T-helper 22 cell (primary cell): ENCODE results near the gene SLC25A43.
"Not testable (repeated sequence)": the region's sequence is repeated elsewhere in the genome, so short reads cannot be mapped to it uniquely, and the experiment has no call there.

Experiments used
- DNase-seq: peaks from one replicate; pipeline ENCODE4 v3.0.0-alpha.2; 2020; ENCODE audit warnings: low read depth

SLC25A43 gene

DNA sequence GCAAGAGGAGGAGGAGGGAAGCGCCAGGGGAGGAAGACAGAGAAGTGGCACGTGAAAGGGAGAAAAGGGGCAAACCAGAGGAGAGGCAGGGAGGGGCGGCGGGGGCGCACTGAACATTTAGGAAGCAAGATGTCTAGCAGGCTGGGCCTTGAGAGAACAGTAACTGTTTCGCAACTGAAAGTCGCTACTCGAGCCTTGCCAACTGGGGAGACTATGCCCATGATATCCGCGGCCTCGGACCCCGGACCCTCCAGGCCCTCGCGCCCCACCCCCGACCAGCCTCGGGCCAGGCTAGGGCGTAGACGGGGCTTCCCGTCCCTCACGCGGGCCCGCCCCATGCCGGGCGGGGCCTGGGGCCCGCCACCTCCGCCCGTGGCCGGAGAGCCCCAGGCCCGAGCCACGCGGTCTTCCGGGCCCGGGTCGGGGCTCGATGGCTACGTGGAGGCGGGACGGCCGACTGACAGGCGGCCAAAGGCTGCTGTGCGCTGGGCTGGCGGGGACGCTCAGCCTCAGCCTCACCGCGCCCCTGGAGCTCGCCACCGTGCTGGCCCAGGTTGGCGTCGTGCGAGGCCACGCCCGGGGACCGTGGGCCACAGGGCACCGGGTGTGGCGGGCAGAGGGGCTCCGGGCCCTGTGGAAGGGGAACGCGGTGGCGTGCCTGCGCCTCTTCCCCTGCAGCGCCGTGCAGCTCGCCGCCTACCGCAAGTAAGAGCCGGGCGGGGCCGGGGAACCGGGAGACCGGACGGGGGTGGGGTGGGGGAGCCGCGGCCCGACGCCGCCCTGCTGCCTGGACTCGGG lies at the start of gene SLC25A43:
SLC25A43 (plus strand) TSS at position 363 of the 798 bp plus-strand sequence; CDS start at position 431, 68 bp downstream.
- no peak for DNase-seq

DNA sequence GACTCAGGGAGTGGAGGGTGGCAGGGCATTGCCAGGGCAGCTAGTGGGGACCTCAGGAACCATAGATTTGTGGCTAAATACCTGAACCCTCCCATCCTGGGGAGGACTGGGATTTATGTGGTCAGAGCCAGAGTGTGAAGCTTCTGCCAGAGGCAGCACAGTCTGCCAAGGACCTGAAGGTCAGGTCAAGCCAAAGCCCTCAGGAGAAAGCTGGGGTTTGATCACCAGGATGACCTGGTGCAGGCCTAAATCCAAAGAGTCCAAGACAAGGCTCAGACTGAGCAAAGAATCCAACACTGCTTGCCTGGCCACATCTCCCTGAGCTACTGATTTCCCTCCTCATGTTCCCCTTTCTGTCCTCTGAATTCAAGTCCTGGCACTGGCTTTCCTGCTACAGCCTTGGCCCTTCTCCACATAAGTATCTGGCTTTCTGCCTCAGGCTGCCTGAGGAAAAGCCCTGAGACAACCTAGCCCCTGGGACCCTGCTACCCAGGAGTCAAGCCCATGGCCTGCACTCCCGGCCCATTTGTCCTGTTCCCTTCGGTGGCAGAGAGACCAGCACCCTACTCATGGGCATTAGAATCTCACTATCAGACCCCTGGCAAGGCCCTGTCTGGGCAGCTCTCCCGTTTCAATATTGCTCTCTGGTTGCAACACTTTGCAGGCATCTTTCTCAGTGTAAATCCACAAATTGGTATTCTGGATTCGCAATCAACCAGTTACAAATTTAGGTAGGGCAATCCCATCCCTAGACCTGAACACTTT lies 39.3 kb upstream of the SLC25A43 start:
- DNase-seq, result no peak

DNA sequence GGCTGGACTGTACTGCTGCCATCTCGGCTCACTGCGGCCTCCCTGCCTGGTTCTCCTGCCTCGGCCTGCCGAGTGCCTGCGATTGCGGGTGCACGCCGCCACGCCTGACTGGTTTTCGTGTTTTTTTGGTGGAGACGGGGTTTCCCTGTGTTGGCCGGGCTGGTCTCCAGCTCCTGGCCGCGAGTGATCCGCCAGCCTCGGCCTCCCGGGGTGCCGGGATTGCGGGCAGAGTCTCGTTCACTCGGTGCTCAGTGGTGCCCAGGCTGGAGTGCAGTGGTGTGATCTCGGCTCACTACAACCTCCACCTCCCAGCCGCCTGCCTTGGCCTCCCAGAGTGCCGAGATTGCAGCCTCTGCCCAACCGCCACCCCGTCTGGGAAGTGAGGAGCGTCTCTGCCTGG lies 37.7 kb upstream of the SLC25A43 start:
- DNase-seq, result not testable (repeated sequence)

DNA sequence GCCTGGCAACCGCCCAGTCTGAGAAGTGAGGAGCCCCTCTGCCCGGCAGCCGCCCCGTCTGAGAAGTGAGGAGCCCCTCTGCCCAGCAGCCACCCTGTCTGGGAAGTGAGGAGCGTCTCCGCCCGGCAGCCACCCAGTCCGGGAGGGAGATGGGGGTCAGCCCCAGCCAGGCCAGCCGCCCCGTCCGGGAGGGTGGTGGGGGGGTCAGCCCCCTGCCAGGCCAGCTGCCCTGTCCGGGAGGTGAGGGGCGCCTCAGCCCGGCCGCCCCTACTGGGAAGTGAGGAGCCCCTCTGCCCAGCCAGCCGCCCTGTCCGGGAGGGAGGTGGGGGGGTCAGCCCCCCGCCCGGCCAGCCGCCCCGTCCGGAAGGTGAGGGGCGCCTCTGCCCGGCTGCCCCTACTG lies 37.1 kb upstream of the SLC25A43 start:
- DNase-seq, result not testable (repeated sequence)

DNA sequence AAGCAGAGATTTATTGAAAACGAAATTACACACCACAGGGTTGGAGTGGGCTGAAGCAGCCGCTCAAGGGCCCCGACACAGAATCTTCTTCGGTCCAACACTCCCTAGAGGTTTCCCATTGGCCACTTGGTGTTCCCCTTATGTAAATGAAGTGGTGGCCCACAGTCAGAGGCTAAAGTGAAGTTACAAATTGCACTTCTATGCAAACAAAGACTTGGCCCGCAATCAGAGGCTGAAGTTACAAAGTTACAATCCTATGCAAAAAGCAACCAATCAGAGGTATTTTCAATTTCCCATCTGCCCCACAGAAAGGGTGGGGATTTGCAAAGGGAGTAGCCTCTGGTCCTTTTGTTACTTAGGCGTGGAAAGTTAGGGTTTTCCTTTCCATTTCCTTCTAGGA lies 35.7 kb upstream of the SLC25A43 start:
- no peak for DNase-seq

DNA sequence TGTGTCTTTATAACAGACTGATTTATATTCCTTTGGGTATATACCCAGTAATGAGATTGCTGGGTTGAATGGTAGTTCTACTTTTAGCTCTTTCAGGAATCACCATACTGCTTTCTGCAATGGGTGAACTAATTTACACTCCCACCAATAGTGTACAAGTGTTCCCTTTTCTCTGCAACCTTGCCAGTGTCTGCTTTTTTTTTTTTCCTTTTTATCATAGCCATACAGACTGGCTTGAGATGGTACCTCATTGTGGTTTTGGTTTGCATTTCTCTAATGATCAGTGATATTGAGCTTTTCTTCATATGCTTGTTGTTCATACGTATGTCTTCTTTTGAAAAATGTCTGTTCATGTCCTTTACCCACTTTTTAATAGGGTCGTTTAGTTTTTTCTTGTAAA lies 27.3 kb upstream of the SLC25A43 start:
- not testable (repeated sequence) for DNase-seq

DNA sequence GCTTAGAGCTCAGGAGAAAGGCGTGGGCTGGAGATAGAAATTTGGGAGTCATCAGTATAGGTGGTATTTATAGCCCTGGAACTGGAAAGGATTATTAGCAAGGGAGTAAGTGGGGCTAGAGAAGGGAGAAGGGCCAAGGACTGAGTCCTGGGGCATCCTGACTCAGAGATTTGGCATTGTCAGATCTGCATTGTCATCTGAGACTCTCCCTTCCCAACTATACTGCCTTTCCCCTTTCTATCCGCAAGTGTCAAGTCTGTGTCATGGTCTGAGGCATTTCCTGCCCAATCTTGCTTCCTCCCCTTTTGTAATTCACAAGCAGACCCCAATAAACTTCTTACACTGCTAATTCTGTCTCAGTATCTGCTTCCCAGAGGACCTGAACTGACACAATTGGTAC lies 24.4 kb upstream of the SLC25A43 start:
- DNase-seq, result no peak

DNA sequence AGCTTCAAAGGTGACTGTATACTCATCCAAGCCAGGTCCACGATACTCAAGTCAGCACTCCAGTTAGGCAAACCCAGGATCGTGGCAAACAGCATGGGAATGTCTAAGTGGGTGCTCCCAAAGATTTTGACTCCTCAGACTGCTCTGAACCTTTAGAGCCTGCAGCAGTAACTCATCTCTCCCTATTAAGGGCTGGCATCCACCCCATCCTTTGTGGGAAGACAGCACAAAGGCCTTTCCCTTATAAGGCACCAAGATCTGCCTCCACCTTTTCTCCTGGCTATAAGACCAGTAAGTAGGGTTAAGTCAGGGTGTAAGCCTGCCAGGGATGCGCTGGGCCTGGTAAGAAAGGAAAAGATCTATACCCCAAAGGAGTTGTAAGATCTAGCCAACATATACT lies 23.6 kb upstream of the SLC25A43 start:
- DNase-seq, result no peak

DNA sequence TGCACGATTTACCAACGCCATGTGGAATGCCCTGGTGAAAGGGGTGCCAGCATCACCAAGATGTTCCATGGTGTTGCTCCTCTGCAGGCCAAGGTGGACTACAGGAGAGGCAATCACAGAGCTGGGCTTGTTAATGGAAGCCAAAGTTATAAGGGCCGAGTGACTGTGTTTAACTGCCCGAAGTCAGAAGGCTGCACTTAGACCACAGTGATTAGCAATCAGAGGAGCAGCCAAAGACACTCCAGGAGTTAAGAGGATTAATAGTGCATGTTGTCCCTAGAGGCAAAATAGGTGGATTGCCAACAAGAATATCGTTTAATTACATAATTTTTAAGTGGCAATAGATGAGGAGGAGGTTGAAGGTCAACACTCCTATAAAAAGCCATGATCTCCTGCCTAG lies 22.8 kb upstream of the SLC25A43 start:
- DNase-seq, result no peak

DNA sequence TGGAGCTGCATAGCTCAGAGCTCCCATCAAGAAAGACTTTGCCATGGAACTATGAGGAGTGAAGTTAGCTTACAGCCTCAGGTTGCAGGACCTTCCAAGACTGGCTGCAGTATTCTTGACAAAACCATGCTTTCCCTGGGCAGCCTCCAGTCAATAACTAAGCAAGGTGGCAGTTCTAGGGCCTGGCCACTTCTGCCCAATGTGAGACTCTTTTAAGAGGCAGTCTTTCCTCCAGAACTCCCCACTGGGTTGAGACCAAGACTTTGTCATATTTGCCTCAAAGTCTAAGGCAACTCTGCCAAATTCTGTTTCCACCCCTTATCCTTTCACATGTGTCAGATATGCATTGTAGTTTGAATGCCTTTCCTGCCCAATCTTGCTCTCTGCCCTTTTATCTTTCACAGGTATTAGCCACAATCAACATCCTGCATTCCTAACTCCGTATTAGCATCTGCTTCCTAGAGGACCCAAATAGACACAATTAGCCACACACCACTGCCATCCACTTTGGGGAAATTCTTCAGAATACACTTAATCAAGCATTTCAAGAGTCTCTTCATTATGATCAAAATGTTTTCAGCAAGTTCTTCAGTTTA lies 17.7 kb upstream of the SLC25A43 start:
- no peak for DNase-seq

DNA sequence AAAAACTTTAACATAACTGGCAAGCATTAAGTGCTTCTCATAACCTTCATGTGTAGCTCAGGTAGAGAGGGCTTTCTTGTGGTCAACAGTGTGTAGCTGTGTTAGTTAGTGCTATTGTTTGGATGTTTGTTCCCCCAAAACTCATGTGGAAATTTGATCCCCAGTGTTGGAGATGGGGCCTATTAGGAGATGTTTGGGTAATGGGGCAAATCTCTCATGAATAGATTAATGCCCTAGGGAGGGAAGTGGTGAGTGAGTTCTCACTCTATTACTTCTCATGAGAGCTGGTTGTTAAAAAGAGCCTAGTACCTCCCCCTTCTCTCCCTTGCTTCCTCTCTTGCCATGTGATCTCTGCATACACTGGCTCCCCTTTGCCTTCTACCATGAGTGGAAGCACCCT lies 16.5 kb upstream of the SLC25A43 start:
- DNase-seq, result no peak

DNA sequence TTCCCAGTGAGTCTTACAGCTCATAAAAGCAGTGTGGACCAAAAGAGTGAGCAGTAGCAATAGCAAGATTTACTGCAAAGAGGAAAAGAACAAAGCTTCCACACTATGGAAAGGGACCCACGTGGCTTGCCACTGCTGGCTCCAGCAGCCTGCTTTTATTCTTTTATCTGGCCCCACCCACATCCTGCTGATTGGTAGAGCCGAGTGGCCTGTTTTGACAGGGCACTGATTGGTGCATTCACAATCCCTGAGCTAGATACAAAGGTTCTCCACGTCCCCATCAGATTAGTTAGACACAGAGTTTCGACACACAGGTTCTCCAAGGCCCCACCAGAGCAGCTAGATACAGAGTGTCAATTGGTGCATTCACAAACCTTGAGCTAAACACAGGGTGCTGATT lies 12.5 kb upstream of the SLC25A43 start:
- not testable (repeated sequence) for DNase-seq

DNA sequence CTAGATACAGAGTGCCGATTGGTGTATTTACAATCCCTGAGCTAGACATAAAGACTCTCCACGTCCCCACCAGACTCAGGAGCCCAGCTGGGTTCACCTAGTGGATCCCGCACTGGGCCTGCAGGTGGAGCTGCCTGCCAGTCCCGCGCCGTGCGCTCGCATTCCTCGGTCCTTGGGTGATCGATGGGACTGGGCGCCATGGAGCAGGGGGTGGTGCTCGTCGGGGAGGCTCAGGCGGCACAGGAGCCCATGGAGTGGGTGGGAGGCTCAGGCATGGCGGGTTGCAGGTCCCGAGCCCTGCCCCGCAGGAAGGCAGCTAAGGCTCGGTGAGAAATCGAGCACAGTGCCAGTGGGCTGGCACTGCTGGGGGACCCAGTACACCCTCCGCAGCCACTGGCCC lies 11.7 kb upstream of the SLC25A43 start:
- not testable (repeated sequence) for DNase-seq

DNA sequence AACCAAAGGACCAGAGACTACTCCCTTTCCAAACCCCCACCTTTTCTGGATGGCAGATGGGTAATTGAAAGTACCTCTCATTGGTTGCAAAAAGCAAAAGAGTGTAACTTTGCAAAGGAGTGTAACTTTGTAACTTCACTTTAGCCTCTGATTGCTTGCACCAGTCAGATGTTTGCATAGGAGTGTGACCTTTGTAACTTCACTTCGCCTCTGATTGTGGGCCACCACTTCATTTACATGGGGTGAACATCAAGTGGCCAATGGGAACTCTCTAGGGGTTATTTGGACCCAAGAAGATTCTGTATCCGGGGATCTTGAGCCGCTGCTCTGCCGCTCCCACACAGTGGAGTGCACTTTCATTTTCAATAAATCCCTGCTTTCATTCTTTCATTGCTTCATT lies 9.9 kb upstream of the SLC25A43 start:
- DNase-seq, result no peak

DNA sequence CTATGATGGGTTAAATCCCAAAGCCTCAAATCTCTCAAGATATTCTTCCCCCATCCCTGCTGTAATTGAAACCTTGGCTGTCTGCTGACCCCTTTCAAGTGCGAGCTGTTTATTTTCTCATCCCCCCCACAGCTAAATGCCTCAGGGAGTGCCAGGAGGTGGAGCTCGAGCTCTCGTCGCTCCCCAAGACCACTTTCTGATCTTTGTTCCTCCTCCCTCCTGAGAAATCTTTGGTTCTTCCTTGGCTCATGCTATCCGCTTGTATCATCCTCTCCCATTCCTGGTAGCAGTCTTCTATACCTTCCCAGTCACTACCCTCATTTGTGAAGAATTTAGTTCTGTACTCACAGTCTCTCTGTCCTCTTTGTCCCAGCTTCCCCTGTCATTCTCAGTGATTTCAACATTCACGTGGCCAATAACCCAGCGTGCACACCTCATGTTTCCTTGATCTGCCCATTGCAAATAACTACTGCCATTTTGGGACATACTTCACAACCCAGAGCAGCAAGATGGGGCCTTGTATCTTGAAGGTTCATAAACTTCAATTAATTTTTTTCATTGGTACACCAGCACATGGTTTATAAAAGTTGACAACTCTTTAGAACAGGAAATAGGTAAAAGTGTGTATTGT lies 9.2 kb upstream of the SLC25A43 start:
- DNase-seq, result no peak

DNA sequence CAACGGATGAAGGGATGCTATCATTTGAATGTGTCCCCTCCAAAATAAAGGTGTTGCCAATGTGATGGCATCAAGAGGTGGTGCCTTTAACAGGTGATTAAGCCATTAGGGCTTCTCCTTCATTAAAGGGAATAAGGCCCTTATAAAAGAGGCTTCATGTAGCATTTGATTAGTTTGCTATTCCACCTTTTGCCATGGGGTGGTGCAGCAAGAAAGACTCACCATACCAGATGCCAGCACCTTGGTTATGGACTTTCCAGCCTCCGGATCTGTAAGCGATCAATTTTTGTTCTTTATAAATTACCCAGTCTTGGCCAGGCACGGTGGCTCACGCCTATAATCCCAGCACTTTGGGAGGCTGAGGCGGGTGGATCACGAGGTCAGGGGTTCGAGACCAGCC lies 7.9 kb upstream of the SLC25A43 start:
- DNase-seq, result no peak

DNA sequence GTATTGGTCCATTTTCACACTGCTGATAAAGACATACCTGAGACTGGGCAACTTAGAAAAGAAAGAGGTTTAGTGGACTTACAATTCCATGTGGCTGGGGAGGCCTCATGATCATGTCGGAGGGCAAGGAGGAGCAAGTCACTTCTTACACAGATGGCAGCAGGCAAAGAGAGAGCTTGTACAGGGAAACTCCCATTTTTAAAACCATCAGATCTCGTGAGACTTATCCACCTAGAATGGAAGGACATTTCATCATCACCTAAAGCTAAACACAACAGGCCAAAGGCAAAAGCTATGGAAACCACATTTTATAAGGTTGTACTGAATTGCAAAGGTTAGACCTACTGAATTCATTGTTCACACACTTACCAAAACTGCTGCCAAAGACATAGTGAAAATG lies 6.0 kb upstream of the SLC25A43 start:
- no peak for DNase-seq

DNA sequence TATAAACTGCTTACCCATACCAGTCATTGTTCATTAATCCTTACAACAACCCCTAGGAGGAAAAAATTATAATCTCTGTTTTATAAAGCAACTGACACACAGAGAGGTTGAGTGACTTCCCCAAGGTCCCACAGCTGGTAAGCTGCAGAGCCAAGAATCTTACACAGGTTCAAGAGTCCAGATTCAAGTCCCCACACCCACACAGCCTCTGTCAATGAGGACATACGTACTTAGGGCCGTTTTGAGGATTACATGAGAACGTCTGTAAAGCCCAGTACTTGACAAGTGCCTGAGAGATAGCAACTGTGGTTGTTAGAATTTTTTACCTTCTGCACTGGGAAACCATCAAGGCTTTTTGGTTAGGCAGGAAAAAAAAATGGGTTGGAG lies 556 bp upstream of the SLC25A43 start:
- DNase-seq, result no peak

DNA sequence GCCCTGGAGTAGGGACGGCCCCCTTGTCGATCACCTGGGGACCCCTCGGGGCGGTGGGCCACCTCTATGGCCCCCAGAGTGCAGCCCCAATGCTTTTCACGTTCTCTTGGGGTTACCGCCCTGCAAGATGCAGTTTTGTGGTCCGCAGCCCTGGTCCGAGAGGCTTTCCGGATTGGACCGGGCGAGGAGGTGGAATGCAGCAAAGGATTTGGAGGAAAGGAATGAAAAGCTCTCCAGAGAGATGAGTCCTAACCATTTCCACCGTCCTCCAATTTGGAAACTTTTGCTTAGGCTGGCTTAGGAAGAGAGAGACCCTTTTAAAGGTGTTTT lies 601 bp downstream of the SLC25A43 start:
- DNase-seq, result no peak

DNA sequence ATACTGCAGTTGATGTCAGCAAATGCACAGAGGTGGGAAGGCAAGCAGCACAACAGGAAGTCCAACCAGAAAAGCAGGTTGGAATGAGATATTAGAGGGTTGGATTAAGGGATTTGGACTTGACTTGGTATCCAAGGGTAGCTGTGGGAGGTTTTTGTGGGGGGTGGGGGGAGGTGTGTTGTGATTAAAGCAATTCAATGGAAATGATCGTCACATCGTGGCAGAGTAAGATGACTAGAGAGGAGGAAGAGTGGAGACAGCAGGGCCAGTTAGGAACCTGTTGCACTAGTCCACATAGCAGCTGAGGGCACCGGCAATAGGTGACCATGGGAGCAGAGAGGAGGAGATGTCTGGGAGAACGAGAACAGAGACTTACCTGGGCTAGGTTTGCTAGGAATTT lies 2.4 kb downstream of the SLC25A43 start:
- DNase-seq, result no peak

DNA sequence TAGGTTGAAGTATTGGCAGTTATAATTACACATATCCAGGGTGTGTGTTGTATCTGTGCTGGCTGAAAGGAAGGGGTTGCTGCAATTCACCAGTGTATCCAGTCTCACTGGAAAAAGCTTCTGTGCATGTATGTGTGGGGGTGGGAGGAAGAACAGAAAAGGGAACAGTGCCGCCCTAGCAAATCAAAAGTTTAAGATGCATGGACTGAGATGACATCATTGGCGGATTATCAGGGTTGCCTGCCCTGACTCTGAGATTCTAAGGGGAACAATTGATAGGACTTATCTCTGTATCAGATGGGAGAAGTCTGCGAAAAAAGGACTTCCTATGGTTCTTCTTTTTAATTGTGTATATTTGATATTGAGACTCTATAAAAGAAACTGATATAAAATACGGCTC lies 3.5 kb downstream of the SLC25A43 start:
- no peak for DNase-seq

DNA sequence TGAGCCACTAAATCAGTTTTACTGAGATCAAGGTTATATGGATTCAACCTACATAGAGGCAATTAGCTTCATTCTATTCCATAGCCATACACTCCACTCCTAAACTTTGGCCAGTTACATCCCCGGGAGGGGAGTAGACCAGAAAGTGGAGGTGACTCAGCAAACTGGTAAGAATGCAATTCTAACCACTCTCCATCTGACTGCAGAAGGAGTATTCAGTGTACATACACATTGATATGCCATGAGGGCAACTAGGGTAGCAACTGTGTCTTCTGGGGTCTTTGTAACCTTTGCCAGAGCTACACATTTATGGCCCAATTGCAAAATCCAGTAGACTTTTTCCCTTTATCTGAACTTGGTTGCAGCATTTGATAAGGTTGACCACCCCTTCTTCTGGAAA lies 7.6 kb downstream of the SLC25A43 start:
- DNase-seq, result no peak

DNA sequence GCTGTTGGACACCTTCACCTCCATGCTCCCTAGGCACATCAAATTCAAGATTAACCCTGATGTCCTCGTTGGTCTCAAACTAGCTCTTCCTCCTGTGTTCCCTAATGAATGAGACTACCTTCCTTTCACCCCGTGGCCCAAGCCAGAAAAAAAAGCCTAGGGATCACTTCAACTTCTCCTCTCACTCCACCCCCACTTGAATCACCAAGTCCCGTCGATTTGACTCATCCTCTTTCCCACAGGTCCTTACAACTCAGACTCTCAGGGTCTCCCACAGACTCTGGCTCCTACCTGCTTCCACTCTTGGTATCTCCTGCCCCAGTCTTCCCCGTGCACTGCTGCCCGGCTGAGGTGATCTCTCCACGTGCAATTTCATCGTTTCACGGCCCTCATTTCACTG lies 8.5 kb downstream of the SLC25A43 start:
- no peak for DNase-seq
